CD4-positive, alpha-beta memory T cell (primary cell): Measurements from ENCODE around the gene WDR90. TPM values are rescaled to one million over a fixed set of nuclear protein-coding genes. Genes with fewer than 3 reads are reported as not detected.
A peak's percentile ranks its signal among the peaks of the same experiment; 100 is the strongest.

ENCODE experiments used
- CTCF ChIA-PET: fragments of 350-600 bp; sonication (Branson Sonifier 250); formaldehyde crosslinking; loops from one replicate; lab custom pipeline; 2021; ENCODE audit warnings: inconsistent platforms; ENCODE audit not compliant: partially characterized antibody; lab: Charles Lee
- POLR2A ChIA-PET: fragments of 350-600 bp; sonication (Branson Sonifier 250); formaldehyde crosslinking; loops from one replicate; lab custom pipeline; 2021; ENCODE audit not compliant: partially characterized antibody; lab: Charles Lee
- DNase-seq, 5 donors: peaks; one replicate each; pipeline versions ENCODE4 v3.0.0 to v3.0.0-alpha.2; 2020 to 2022; ENCODE audit warnings: mixed read lengths in 1 of 5
- H3K27ac ChIP-seq: one replicate; pipeline ENCODE4 v1.7.0; 2013; ENCODE audit warnings: low read depth, low read length
- H3K27me3 ChIP-seq: 2 replicates; pipeline ENCODE4 v1.7.0; 2013; ENCODE audit warnings: mild to moderate bottlenecking, low read length, moderate library complexity; ENCODE audit not compliant: insufficient read depth
- H3K36me3 ChIP-seq: 2 replicates; pipeline ENCODE4 v1.7.0; 2013; ENCODE audit warnings: mild to moderate bottlenecking, low read length, moderate library complexity; ENCODE audit not compliant: insufficient read depth
- H3K4me1 ChIP-seq: 2 replicates; pipeline ENCODE4 v1.7.0; 2013; ENCODE audit warnings: mild to moderate bottlenecking, low read length, moderate library complexity; ENCODE audit not compliant: insufficient read depth
- H3K4me3 ChIP-seq, 2 donors: one replicate each; pipeline ENCODE4 v1.7.0; 2013; ENCODE audit warnings: low read length in 2 of 2, mild to moderate bottlenecking in 1 of 2
- H3K9me3 ChIP-seq, 2 donors: one replicate each; pipeline ENCODE4 v1.7.0; 2013; ENCODE audit warnings: low read length in 2 of 2, control low read depth in 1 of 2; ENCODE audit not compliant: control insufficient read depth in 1 of 2
- H3K27ac Mint-ChIP-seq, 7 donors: one replicate each; pipeline ENCODE4 v1.8.0; 2020 to 2021; ENCODE audit warnings: mixed read lengths in 7 of 7, mild to moderate bottlenecking in 6 of 7, inconsistent platforms in 3 of 7, moderate library complexity in 3 of 7
- H3K27me3 Mint-ChIP-seq, 2 donors: one replicate each; pipeline ENCODE4 v1.8.0; 2020 to 2021; ENCODE audit warnings: mixed read lengths in 2 of 2
- H3K36me3 Mint-ChIP-seq, 2 donors: one replicate each; pipeline ENCODE4 v1.8.0; 2020 to 2021; ENCODE audit warnings: mixed read lengths in 2 of 2, inconsistent platforms in 1 of 2, mild to moderate bottlenecking in 1 of 2
- H3K4me1 Mint-ChIP-seq, 4 donors: one replicate each; pipeline ENCODE4 v1.8.0; 2020 to 2021; ENCODE audit warnings: mixed read lengths in 4 of 4, mild to moderate bottlenecking in 1 of 4
- H3K4me3 Mint-ChIP-seq, 8 donors: one replicate each; pipeline ENCODE4 v1.8.0; 2020 to 2021; ENCODE audit warnings: mixed read lengths in 8 of 8, mild to moderate bottlenecking in 7 of 8, moderate library complexity in 6 of 8, inconsistent platforms in 3 of 8
- H3K9me3 Mint-ChIP-seq, 8 donors: one replicate each; pipeline ENCODE4 v1.8.0; 2020 to 2021; ENCODE audit warnings: mixed read lengths in 8 of 8, mild to moderate bottlenecking in 5 of 8, inconsistent platforms in 3 of 8, moderate library complexity in 1 of 8
- intact Hi-C: fragments of 100-400 bp; cut with micrococcal nuclease; formaldehyde crosslinking; loops from one replicate; pipeline ENCODE4 v1.15.1; 2023
- polyA plus RNA-seq, 2 donors: library from polyadenylated mRNA; unstranded; fragments of 300-500 nt; fragmentation: Illumina TruSeq; gene quantifications; one replicate each; pipeline ENCODE4 v1.2.3, GENCODE V29; 2021
- total RNA-seq, 2 experiments: library from RNA; stranded (reverse); gene quantifications; one replicate each; pipeline ENCODE4 v1.2.3, GENCODE V29; 2021

The WDR90 gene
- total and polyA plus RNA-seq, 4 experiments from 2014 or later = 0.96 to 19.7 (median 9.9) TPM

DNA sequence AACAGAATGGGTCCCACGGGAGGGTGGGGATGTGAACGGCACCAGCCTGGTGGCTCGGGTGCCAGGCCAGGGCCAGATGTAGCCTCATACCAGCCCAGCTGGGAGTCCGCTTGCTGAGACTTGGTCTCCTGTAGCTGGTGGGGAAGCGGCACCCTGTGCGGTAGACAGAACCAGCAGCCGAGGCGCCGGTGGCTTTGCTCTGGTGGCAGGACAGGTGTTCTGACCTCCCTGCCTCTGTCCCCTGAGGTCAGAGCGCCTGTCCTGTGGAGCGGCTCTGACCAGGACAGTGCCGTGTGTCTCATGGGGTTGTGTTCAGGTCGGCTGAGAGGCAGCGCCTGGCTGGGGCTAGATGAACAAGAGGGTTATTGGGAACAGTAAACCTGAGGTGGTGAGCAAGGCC, 39.2 kb upstream of the WDR90 start:
- H3K4me3 ChIP-seq = no peak overlapping the region
- Mint-ChIP-seq H3K4me1 (peaks cover 3 to 16% (median 8%) of the 10 kb centered on the region in 4 donors), H3K36me3 (peaks cover 4 to 5% of the 10 kb centered on the region in 2 donors), H3K9me3 (no peaks in the 10 kb centered on the region), H3K27ac (no peak overlapping the region), H3K4me3 (no peak overlapping the region), H3K27me3 (no peaks in the 10 kb centered on the region)
- no peak overlapping the region for H3K27ac ChIP-seq
- no peaks in the 10 kb centered on the region for H3K27me3 ChIP-seq
- no peak for DNase-seq
- H3K4me1 ChIP-seq = no peaks in the 10 kb centered on the region
- no peaks in the 10 kb centered on the region for H3K36me3 ChIP-seq
- POLR2A ChIA-PET = interaction anchor here (1.1 kb wide), 1 partner anchor 26 kb away, joined by 3 read pairs; the partner anchor contains the start of gene METTL26
- H3K9me3 ChIP-seq = no peaks in the 10 kb centered on the region
- CTCF ChIA-PET = interaction anchor here (0.8 to 2.1 kb wide), 3 partner anchors 14 to 32 kb away, joined by 3 to 4 read pairs (median 3); no protein-coding TSS in a partner anchor
- intact Hi-C loops = loop anchor here (2.0 kb wide), 1 partner anchor 31 kb away; no protein-coding TSS in a partner anchor

DNA sequence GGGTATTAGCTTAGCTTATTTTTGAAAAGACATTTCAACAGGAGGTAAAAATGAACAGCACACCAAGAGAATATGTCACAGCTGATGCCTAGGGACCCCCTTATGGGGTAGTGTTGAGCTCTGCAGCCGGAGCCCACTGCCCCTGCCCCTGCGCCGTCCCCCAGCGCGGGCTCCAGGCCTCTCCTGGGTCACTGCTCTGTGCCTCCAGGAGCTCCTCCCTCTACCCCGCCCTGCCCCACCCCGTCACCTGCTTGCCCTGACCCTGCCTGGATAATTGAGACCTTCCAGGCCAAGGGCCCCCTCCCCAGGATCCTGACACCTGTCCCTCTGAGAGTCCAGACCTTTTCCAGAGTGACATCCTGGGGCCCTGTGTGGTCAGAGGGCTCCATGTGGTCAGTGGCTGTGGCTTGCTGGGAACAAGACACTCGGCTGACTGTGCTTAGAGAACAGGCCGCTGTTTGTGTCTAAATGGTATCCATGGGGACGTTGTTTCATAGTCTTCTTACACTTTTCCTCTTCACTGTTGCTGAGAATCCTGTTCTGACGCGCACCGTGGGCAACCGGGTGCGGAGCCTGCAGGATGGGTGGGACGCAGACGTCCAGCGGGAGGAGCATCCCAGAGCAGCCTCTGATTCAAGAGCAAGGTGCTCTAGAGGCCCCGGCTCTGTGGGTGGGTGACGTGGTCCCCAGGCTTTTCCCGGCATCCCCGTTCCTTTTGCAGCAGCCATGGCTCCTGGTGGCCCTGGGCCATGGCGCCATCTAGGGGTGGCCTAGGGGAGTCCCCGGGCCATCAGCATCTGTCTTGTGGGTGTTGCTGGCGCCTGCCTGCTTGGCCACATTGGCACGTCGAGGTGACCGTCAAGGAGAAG, 38.4 kb upstream of the WDR90 start:
- Histone ChIP-seq H3K27me3 (no peaks in the 10 kb centered on the region), H3K27ac (no peak overlapping the region), H3K36me3 (no peaks in the 10 kb centered on the region), H3K4me3 (no peak overlapping the region), H3K9me3 (no peaks in the 10 kb centered on the region), H3K4me1 (no peaks in the 10 kb centered on the region)
- CTCF ChIA-PET = interaction anchor here (0.8 to 2.1 kb wide), 2 partner anchors 15 to 23 kb away, joined by 3 to 4 read pairs; no protein-coding TSS in a partner anchor
- DNase-seq = peak; percentile 44 to 57 (median 51)
- Mint-ChIP-seq H3K27me3 (no peaks in the 10 kb centered on the region), H3K4me1 (peaks cover 3 to 17% (median 9%) of the 10 kb centered on the region in 4 donors), H3K27ac (peak overlapping the region in 3 of 7 donors; percentile 8 to 22 (median 19)), H3K4me3 (no peak overlapping the region), H3K36me3 (peaks cover 0 to 6% of the 10 kb centered on the region in 2 donors), H3K9me3 (no peaks in the 10 kb centered on the region)
- intact Hi-C loops = loop anchor here (2.0 kb wide), 1 partner anchor 32 kb away; no protein-coding TSS in a partner anchor
- POLR2A ChIA-PET = interaction anchor here (1.1 kb wide), 1 partner anchor 26 kb away, joined by 3 read pairs; the partner anchor contains the start of gene METTL26

DNA sequence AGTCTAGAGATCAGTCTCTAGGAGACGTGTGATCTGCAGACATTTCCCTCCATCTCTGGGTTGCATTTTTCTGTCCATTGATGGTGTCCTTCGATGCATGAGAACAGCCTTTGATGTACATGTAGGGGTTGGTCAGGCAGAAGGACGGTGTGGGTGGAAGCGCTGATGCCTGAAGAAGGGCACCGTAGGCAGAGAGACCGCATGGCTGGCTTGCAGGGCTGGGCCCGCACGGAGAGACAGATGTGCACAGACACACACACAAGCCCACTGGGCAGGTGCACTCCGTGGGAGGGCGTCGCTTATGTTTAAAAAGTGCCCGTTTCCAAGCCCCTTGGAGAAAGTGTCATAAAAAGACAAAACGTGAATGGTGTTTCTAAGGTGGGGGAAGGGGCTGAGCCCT, 34.0 kb upstream of the WDR90 start:
- H3K27me3 Mint-ChIP-seq = no peaks in the 10 kb centered on the region
- DNase-seq = no peak
- intact Hi-C loops = no loop called here
- peaks cover 0 to 6% of the 10 kb centered on the region in 2 donors for H3K36me3 Mint-ChIP-seq
- Histone ChIP-seq H3K36me3 (no peaks in the 10 kb centered on the region), H3K27me3 (no peaks in the 10 kb centered on the region), H3K9me3 (no peaks in the 10 kb centered on the region), H3K27ac (no peak overlapping the region), H3K4me3 (no peak overlapping the region), H3K4me1 (no peaks in the 10 kb centered on the region)
- H3K27ac Mint-ChIP-seq = no peak overlapping the region
- H3K4me1 Mint-ChIP-seq = peaks cover 3 to 16% (median 10%) of the 10 kb centered on the region in 4 donors
- no peak overlapping the region for H3K4me3 Mint-ChIP-seq
- ChIA-PET POLR2A (no interaction called here), CTCF (no interaction called here)
- peaks cover 0 to 3% (median 0%) of the 10 kb centered on the region in 8 donors for H3K9me3 Mint-ChIP-seq

DNA sequence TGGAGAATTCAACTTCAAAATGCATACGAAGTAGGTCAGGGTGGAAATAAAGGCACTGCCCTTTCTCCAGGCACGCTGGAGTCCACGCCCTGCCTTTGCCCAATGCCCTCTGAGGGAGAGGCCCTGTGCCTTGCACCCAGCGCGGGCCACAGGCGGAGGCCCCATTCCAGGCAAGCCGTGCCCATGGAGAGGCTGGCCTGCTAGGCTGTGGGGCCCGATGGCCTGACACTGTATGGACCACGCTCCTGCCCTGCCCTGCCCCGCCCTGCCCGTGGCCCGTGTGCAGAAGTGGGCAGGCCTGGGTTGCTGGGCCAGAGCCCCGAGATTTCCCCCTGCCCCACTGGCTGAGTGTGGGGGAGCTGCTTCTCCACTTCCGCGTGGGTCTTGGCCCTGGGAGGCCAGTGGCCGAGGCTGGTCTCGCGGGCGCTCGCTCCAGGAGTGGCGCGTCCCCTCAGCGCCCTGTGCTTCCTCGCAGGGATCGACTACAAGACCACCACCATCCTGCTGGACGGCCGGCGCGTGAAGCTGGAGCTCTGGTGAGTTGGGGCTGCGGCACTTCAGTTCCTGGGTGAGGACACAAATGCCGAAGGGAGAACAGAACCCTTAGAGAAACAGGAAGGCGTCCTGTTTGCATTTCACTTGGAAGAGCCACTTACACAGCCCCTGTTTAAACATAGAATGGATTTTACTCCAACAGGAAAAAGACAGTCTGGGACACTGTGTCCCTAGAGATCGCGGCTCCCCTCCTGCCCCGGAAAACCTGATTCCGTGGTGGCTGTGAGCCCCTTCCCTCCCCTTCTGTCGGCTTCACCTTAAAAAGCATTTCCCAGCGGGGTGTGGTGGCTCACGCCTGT, 32.2 kb upstream of the WDR90 start:
- no peaks in the 10 kb centered on the region for H3K4me1 ChIP-seq
- H3K27me3 ChIP-seq = no peaks in the 10 kb centered on the region
- H3K36me3 Mint-ChIP-seq = peaks cover 0 to 6% of the 10 kb centered on the region in 2 donors
- no peak for DNase-seq
- no peak overlapping the region for H3K27ac Mint-ChIP-seq
- no peak overlapping the region for H3K4me3 Mint-ChIP-seq
- H3K27ac ChIP-seq = no peak overlapping the region
- H3K4me3 ChIP-seq = no peak overlapping the region
- ChIA-PET POLR2A (no interaction called here), CTCF (no interaction called here)
- H3K9me3 Mint-ChIP-seq = peaks cover 0 to 3% (median 0%) of the 10 kb centered on the region in 8 donors
- peaks cover 0 to 10% (median 7%) of the 10 kb centered on the region in 4 donors for H3K4me1 Mint-ChIP-seq
- intact Hi-C loops = no loop called here
- no peaks in the 10 kb centered on the region for H3K27me3 Mint-ChIP-seq
- no peaks in the 10 kb centered on the region for H3K36me3 ChIP-seq
- no peaks in the 10 kb centered on the region for H3K9me3 ChIP-seq

DNA sequence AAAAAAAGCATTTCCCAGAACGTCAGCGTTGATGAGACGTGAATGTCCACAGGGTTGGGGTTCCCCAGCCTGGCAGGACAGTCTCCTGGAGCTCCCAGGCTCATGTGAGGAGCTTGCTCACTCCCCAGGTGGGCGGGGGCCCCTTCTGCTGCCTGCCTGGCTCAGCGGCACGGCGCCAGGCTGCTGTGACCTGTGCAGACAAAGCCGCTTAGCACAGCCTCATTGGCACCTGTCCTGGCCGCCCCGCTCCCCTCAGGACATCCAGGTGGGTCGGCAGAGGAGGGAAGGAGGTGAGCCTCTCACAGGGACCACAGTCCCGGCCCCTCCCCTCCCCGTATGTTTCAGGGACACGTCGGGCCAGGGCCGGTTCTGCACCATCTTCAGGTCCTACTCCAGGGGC, 31.3 kb upstream of the WDR90 start:
- Mint-ChIP-seq H3K9me3 (peaks cover 0 to 3% (median 0%) of the 10 kb centered on the region in 8 donors), H3K36me3 (peaks cover 0 to 6% of the 10 kb centered on the region in 2 donors), H3K27me3 (no peaks in the 10 kb centered on the region), H3K4me1 (peaks cover 0 to 10% (median 7%) of the 10 kb centered on the region in 4 donors), H3K27ac (no peak overlapping the region), H3K4me3 (no peak overlapping the region)
- no peaks in the 10 kb centered on the region for H3K9me3 ChIP-seq
- POLR2A ChIA-PET = no interaction called here
- no peaks in the 10 kb centered on the region for H3K4me1 ChIP-seq
- H3K27ac ChIP-seq = no peak overlapping the region
- H3K4me3 ChIP-seq = no peak overlapping the region
- no peaks in the 10 kb centered on the region for H3K36me3 ChIP-seq
- H3K27me3 ChIP-seq = no peaks in the 10 kb centered on the region
- CTCF ChIA-PET = no interaction called here
- intact Hi-C loops = no loop called here
- no peak for DNase-seq

DNA sequence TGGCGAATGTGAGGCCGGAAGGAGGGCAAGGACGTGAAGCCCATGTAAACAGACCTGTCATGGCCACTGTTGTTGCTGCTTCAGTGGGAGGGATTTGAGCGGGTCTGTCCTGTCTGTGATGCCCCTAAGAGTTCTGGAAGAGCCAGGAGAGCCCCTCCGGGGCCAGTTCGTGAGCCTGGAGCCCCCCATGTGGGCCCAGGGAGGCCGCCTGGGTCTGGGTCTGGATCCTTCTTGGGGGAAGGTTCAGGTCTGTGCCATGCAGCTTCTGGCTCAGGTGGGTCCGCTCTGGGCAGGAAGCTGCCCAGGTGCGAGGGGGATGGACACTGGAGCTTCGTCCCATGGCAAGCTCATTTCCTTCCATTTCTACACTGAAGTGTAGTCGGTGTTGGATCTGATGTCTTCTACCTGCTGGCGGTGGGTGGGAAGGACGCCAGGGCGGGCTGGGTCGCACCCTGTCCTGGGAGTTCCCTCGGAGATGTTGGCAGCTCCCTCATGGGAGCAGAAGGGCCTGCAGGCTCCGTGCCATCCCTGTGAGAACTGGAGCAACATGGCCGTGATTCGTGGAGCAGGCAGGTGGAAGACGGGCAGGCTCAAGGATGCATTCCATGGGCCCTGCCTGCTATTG, 29.6 kb upstream of the WDR90 start:
- no peak overlapping the region for H3K27ac ChIP-seq
- no peaks in the 10 kb centered on the region for H3K27me3 ChIP-seq
- no peaks in the 10 kb centered on the region for H3K4me1 ChIP-seq
- H3K9me3 Mint-ChIP-seq = peaks cover 0 to 3% (median 0%) of the 10 kb centered on the region in 8 donors
- intact Hi-C loops = no loop called here
- H3K27me3 Mint-ChIP-seq = no peaks in the 10 kb centered on the region
- H3K4me1 Mint-ChIP-seq = peaks cover 0 to 10% (median 4%) of the 10 kb centered on the region in 4 donors
- no peak for DNase-seq
- CTCF ChIA-PET = no interaction called here
- no peak overlapping the region for H3K4me3 Mint-ChIP-seq
- H3K36me3 Mint-ChIP-seq = peaks cover 0 to 5% of the 10 kb centered on the region in 2 donors
- no peak overlapping the region for H3K4me3 ChIP-seq
- no peaks in the 10 kb centered on the region for H3K9me3 ChIP-seq
- POLR2A ChIA-PET = no interaction called here
- no peak overlapping the region for H3K27ac Mint-ChIP-seq
- H3K36me3 ChIP-seq = no peaks in the 10 kb centered on the region
